ENCODE measurements around the gene HMCN1.

GRCh38 chr1:185850366-185850765, 116.2 kb downstream of the HMCN1 start:
- no peak for TF ChIP-seq POLR2A (IDR thresholded peaks at IDR 0.05)
- no peak for TF ChIP-seq CTCF (IDR thresholded peaks at IDR 0.05)
- TF ChIP-seq EP300 (IDR thresholded peaks at IDR 0.05): no peak
